SU-DHL-6 (cell line): ENCODE data around the gene NFAT5.

Experiments used
- EZH2phosphoT487 ChIP-seq: fragments of 200-600 bp; sonication (generic), shearing (Covaris generic); conservative IDR thresholded peaks from 2 replicates; pipeline ENCODE4 v1.6.1; 2018; ENCODE audit warnings: mild to moderate bottlenecking, antibody characterized with exemption, low read length, moderate library complexity, mixed read lengths
- TF ChIP-seq, protein P1 (sequence below): fragments of 200-600 bp; sonication (generic); IDR thresholded peaks from one replicate; pipeline ENCODE4 v1.5.1; 2017; ENCODE audit warnings: antibody characterized with exemption, mild to moderate bottlenecking, low read length, moderate library complexity; ENCODE audit not compliant: insufficient read depth, poor library complexity, severe bottlenecking

DNA sequence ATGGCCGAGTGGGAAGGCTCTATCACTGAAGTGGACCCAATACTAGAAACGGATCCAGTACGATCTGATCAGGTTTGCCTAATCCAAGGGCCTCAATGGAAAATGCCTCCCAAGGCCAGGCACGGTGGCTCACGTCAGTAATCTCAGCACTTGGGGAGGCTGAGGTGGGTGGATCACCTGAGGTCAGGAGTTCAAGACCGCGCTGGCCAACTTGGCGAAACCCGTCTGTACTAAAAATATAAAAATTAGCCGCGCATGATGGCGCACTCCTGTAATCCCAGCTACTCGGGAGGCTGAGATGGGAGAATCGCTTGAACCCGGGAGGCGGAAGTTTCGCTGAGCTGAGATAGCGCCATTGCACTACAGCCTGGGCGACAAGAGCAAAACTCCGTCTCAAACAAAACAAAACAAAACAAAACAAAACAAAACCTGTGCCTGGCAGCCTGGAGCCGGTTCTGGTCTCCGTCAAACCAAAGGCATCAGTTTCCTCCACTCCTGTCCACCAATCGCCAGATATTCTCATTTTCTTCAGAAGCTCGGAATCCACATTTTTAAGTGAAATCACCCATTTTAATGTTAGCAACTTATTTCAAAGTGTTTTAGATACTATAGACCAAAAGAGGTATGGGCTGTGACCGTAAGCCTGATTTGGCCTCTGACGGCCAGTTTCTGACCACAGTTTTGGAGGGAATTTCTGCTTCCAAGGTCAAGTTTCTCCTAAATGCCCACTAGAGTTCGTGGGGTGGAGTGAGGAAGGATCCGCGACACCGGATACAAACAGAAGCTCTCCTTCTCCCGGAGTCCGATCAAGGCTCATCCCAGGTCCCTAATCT is 159.9 kb downstream of the NFAT5 start:
- TF ChIP-seq, protein P1, sequence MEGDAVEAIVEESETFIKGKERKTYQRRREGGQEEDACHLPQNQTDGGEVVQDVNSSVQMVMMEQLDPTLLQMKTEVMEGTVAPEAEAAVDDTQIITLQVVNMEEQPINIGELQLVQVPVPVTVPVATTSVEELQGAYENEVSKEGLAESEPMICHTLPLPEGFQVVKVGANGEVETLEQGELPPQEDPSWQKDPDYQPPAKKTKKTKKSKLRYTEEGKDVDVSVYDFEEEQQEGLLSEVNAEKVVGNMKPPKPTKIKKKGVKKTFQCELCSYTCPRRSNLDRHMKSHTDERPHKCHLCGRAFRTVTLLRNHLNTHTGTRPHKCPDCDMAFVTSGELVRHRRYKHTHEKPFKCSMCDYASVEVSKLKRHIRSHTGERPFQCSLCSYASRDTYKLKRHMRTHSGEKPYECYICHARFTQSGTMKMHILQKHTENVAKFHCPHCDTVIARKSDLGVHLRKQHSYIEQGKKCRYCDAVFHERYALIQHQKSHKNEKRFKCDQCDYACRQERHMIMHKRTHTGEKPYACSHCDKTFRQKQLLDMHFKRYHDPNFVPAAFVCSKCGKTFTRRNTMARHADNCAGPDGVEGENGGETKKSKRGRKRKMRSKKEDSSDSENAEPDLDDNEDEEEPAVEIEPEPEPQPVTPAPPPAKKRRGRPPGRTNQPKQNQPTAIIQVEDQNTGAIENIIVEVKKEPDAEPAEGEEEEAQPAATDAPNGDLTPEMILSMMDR, result no peak
- no peak for TF ChIP-seq EZH2phosphoT487
